ENCODE results near the gene FKBP5.

The FKBP5 gene

DNA sequence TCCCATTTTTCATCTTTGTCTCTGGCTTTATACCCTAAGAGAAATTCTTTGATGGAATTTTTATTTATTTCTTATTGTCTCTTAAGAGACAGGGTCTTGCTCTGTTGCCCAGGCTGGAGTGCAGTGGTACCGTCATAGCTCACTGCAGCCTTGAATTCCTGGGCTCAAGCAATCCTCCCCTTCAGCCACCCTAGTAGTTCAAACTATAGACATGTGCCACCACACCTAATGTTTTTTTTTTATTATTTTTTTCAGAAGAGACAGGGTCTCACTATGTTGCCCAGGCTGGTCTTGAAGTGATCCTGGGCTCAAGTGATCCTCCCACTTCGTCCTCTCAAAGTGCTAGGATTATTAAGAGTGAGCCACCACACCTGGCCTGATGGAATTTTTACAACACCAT lies 40.5 kb downstream of the FKBP5 start:
- ATAC-seq: no peak
- TF ChIP-seq ZNF565 (CRISPR knock-in tag; conservative IDR thresholded peaks at IDR 0.05; ENCODE audit: low read depth): no peak

DNA sequence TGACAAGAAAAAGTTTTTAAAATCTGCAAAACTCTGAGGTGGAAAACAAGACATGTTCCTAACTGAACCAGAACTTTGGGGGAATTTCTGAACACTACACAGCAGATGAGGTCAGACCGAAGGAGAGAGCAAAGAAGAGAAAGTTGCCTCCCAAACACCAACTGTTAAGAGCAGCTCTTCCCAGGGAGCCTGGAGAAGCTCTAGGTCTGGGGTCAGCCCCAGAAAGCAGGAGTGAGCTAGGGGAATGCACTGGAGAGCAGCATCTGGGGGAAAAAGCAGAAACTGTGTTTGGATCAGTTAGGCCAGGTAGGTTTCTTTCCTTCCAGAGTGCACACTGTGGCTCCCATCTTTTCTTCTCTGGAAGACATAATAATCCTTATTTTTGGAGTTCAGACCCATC lies 41.3 kb downstream of the FKBP5 start:
- no peak for ATAC-seq
- no peak for TF ChIP-seq CSDC2 (CRISPR knock-in tag; IDR thresholded peaks at IDR 0.05)
- no peak for TF ChIP-seq ARNTL (CRISPR knock-in tag; IDR thresholded peaks at IDR 0.05; ENCODE audit: borderline replicate concordance, low read depth)

DNA sequence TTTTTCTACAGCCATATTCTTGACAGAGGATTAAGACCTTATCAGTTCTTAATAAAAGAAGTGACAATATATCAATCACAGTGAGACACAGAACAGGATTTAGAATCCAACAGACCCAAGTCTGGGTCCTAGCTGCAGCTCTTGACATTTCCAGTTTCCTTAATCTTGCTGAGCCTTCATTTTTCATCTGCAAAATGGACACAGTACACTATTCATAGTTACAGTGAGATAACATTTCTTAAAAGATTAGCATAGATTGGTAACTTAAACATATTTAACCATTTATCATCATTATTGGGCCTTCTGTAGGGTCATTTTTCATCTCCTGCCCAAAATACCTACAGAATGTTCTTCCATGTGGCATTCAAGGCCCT lies 45.6 kb downstream of the FKBP5 start:
- no peak for ATAC-seq
- TF ChIP-seq GLIS3 (CRISPR knock-in tag; IDR thresholded peaks at IDR 0.05) (no peak), ESRRG (CRISPR knock-in tag; IDR thresholded peaks at IDR 0.05) (no peak), ZNF8 (CRISPR knock-in tag; IDR thresholded peaks at IDR 0.05) (no peak), CSDC2 (CRISPR knock-in tag; IDR thresholded peaks at IDR 0.05) (no peak), TOX (CRISPR knock-in tag; IDR thresholded peaks at IDR 0.05; ENCODE audit: borderline replicate concordance) (no peak), BACH2 (CRISPR knock-in tag; IDR thresholded peaks at IDR 0.05; ENCODE audit: borderline replicate concordance) (no peak)
- TF ChIP-seq, protein P1, sequence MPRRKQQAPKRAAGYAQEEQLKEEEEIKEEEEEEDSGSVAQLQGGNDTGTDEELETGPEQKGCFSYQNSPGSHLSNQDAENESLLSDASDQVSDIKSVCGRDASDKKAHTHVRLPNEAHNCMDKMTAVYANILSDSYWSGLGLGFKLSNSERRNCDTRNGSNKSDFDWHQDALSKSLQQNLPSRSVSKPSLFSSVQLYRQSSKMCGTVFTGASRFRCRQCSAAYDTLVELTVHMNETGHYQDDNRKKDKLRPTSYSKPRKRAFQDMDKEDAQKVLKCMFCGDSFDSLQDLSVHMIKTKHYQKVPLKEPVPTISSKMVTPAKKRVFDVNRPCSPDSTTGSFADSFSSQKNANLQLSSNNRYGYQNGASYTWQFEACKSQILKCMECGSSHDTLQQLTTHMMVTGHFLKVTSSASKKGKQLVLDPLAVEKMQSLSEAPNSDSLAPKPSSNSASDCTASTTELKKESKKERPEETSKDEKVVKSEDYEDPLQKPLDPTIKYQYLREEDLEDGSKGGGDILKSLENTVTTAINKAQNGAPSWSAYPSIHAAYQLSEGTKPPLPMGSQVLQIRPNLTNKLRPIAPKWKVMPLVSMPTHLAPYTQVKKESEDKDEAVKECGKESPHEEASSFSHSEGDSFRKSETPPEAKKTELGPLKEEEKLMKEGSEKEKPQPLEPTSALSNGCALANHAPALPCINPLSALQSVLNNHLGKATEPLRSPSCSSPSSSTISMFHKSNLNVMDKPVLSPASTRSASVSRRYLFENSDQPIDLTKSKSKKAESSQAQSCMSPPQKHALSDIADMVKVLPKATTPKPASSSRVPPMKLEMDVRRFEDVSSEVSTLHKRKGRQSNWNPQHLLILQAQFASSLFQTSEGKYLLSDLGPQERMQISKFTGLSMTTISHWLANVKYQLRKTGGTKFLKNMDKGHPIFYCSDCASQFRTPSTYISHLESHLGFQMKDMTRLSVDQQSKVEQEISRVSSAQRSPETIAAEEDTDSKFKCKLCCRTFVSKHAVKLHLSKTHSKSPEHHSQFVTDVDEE (CRISPR knock-in tag; IDR thresholded peaks at IDR 0.05): no peak

DNA sequence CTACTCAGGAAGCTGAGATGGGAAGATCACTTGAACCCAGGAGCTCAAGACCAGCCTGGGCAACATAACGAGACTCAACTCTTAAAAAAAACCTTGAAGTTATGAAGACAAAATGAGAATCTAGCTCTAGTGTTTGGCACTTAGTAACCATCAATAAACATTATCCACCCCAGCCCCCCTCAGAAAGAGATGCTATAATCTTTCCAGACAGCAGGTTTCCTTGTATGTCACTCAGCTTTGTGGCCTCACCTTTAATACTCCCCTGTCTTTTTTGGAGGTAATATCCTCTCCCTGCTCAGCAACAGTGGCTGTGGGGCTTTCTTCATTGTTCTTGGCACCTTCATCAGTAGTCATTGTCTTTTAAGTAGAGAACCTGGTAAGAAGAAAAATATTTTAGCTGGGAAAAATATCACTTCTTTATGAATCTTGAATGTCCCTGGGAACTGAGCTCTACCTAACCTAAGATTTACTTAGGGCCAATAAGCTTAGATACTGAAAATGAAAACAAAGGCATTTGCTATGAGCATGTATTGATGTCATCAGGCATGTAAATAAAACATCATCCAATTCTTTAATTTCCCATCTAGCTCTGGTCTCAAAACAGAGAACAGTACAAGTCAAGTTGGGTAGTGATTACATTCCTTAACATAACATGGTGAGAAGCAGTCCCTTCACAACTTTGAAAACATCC lies 46.1 kb downstream of the FKBP5 start:
- no peak for ATAC-seq

DNA sequence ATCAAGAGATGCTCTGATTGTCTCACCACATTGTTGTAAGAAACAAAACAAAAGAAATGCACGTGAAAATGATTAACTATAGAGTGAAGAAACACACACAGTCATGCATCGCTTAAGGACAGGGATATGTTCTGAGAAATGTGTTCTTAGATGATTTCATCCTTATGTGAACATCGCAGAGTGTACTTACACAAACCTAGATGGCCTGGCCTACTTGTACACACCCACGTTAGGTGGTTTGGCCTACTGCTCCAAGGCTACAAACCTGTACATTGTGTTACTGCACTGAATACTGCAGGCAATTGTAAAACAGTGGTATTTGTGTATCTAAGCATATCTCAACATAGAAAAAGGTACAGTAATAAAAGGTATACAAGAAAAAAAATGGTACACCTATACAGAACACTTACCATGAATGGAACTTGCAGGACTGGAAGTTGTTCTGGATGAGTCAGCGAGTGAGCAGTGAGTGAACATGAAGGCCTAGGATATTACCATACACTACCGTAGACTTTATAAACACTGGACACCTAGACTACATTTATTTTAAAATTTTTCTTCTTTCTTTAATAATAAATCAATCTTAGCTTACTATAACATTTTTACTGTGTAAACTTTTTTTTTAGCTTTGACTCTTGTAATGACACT lies 48.6 kb downstream of the FKBP5 start:
- ATAC-seq: no peak
- TF ChIP-seq ARNTL (CRISPR knock-in tag; IDR thresholded peaks at IDR 0.05; ENCODE audit: borderline replicate concordance, low read depth) (no peak), ISL1 (CRISPR knock-in tag; IDR thresholded peaks at IDR 0.05) (no peak), OSR1 (CRISPR knock-in tag; IDR thresholded peaks at IDR 0.05) (no peak), TCF4 (CRISPR knock-in tag; IDR thresholded peaks at IDR 0.05; ENCODE audit: borderline replicate concordance) (no peak), GLIS3 (CRISPR knock-in tag; IDR thresholded peaks at IDR 0.05) (no peak), ZNF8 (CRISPR knock-in tag; IDR thresholded peaks at IDR 0.05) (no peak), SNAI2 (CRISPR knock-in tag; IDR thresholded peaks at IDR 0.05) (no peak)
- TF ChIP-seq, protein P2, sequence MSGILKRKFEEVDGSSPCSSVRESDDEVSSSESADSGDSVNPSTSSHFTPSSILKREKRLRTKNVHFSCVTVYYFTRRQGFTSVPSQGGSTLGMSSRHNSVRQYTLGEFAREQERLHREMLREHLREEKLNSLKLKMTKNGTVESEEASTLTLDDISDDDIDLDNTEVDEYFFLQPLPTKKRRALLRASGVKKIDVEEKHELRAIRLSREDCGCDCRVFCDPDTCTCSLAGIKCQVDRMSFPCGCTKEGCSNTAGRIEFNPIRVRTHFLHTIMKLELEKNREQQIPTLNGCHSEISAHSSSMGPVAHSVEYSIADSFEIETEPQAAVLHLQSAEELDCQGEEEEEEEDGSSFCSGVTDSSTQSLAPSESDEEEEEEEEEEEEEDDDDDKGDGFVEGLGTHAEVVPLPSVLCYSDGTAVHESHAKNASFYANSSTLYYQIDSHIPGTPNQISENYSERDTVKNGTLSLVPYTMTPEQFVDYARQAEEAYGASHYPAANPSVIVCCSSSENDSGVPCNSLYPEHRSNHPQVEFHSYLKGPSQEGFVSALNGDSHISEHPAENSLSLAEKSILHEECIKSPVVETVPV (CRISPR knock-in tag; IDR thresholded peaks at IDR 0.05): no peak
- TF ChIP-seq, protein P3, sequence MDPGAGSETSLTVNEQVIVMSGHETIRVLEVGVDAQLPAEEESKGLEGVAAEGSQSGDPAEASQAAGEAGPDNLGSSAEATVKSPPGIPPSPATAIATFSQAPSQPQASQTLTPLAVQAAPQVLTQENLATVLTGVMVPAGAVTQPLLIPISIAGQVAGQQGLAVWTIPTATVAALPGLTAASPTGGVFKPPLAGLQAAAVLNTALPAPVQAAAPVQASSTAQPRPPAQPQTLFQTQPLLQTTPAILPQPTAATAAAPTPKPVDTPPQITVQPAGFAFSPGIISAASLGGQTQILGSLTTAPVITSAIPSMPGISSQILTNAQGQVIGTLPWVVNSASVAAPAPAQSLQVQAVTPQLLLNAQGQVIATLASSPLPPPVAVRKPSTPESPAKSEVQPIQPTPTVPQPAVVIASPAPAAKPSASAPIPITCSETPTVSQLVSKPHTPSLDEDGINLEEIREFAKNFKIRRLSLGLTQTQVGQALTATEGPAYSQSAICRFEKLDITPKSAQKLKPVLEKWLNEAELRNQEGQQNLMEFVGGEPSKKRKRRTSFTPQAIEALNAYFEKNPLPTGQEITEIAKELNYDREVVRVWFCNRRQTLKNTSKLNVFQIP (CRISPR knock-in tag; IDR thresholded peaks at IDR 0.05; ENCODE audit: borderline replicate concordance, low read depth): no peak
- TF ChIP-seq, protein P4, sequence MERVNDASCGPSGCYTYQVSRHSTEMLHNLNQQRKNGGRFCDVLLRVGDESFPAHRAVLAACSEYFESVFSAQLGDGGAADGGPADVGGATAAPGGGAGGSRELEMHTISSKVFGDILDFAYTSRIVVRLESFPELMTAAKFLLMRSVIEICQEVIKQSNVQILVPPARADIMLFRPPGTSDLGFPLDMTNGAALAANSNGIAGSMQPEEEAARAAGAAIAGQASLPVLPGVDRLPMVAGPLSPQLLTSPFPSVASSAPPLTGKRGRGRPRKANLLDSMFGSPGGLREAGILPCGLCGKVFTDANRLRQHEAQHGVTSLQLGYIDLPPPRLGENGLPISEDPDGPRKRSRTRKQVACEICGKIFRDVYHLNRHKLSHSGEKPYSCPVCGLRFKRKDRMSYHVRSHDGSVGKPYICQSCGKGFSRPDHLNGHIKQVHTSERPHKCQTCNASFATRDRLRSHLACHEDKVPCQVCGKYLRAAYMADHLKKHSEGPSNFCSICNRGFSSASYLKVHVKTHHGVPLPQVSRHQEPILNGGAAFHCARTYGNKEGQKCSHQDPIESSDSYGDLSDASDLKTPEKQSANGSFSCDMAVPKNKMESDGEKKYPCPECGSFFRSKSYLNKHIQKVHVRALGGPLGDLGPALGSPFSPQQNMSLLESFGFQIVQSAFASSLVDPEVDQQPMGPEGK (CRISPR knock-in tag; IDR thresholded peaks at IDR 0.05; ENCODE audit: borderline replicate concordance): no peak

More for the DNA sequence above, 46.1 kb downstream of the FKBP5 start:
- TF ChIP-seq, protein P4 (CRISPR knock-in tag; IDR thresholded peaks at IDR 0.05; ENCODE audit: borderline replicate concordance): no peak
- TF ChIP-seq GLIS3 (CRISPR knock-in tag; IDR thresholded peaks at IDR 0.05): no peak
- TF ChIP-seq ISL1 (CRISPR knock-in tag; IDR thresholded peaks at IDR 0.05): no peak
- no peak for TF ChIP-seq RARB (CRISPR knock-in tag; IDR thresholded peaks at IDR 0.05)
- no peak for TF ChIP-seq TOX (CRISPR knock-in tag; IDR thresholded peaks at IDR 0.05; ENCODE audit: borderline replicate concordance)
- no peak for TF ChIP-seq ZNF565 (CRISPR knock-in tag; conservative IDR thresholded peaks at IDR 0.05; ENCODE audit: low read depth)
- no peak for TF ChIP-seq TCF4 (CRISPR knock-in tag; IDR thresholded peaks at IDR 0.05; ENCODE audit: borderline replicate concordance)
- no peak for TF ChIP-seq ZFP3 (CRISPR knock-in tag; IDR thresholded peaks at IDR 0.05)
- TF ChIP-seq OSR1 (CRISPR knock-in tag; IDR thresholded peaks at IDR 0.05): no peak
